Karpas-422 (cell line): Measurements from ENCODE around the gene ULK2. TPM values are rescaled to one million over a fixed set of nuclear protein-coding genes. Genes with fewer than 3 reads are reported as not detected.

ENCODE experiments used
- small RNA-seq: library from RNA; depleted of rRNA; stranded (forward); fragments of <200 nt; gene quantifications from one replicate; pipeline ENCODE3, GENCODE V24; 2014
- total RNA-seq: library from RNA; depleted of rRNA; stranded (reverse); fragments of >200 nt; shearing (Covaris generic); gene quantifications from 2 replicates; pipeline ENCODE4 v1.2.3, GENCODE V29; 2014; ENCODE audit warnings: low replicate concordance; rRNA removed

The ULK2 gene
- total RNA-seq, 1 experiment from 2014 or later: not detected

Small RNA genes within 50 kb of the gene (small RNA-seq; reads per million reads assigned to genes)
- gene AC015726.2: not detected

Other genes starting within 250 kb of the ULK2 start
- 2.0 and 7.5 TPM in 2 replicates for gene ALDH3A2, start 219.2 kb downstream of the ULK2 start, total RNA-seq
- gene SLC47A2, start 151.4 kb downstream of the ULK2 start, total RNA-seq: not detected in 2 replicates
- gene ALDH3A1, start 119.6 kb downstream of the ULK2 start, total RNA-seq: not detected in 2 replicates
- gene AKAP10, start 109.9 kb upstream of the ULK2 start, total RNA-seq: 25.2 and 31.1 TPM in 2 replicates
- 0.04 TPM in 1 of 2 replicates, not detected in the other for gene SPECC1, start 141.4 kb upstream of the ULK2 start, total RNA-seq